Measurements from ENCODE around the gene TOGARAM2.

Gene TOGARAM2

DNA sequence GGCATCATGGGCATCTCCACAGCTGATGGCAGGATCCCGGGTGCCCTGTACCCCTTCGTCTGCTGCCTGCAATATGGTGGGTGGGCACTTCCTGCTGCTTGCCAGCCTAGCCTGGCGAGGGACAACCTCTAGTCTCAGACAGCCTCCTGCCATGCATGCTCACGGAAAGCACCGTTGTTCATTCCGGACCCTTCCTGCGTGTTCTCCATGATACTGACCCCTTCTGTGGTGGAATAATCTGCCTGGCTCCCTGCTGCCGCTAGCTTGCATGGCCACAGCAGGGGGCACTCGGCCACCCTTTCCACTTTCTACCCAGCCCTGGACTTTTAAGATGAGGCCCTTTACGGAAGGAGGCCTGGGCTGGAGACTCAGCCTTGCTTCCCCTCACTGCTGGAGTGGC, 81.3 kb downstream of the TOGARAM2 start:
- Histone ChIP-seq H3K27me3 (ENCODE audit: control insufficient read depth, insufficient read depth, low read length) (no peaks in the 10 kb centered on the region), H3K27ac (no peak overlapping the region)

GRCh38 chr2:29063056-29063455, 82.0 kb downstream of the TOGARAM2 start:
- Histone ChIP-seq H3K27me3 (ENCODE audit: control insufficient read depth, insufficient read depth, low read length) (no peaks in the 10 kb centered on the region), H3K4me3 (ENCODE audit: low read depth, low read length) (no peak overlapping the region), H3K4me1 (no peaks in the 10 kb centered on the region), H3K4me2 (ENCODE audit: low read length) (no peak overlapping the region), H3K36me3 (ENCODE audit: control insufficient read depth, insufficient read depth, low read length) (no peaks in the 10 kb centered on the region), H3K79me2 (no peaks in the 10 kb centered on the region), H3K9me3 (ENCODE audit: control insufficient read depth, low read length) (no peaks in the 10 kb centered on the region), H3K27ac (no peak overlapping the region), H2AFZ (no peak overlapping the region), H3K9ac (no peak overlapping the region)
- TF ChIP-seq, protein P1, sequence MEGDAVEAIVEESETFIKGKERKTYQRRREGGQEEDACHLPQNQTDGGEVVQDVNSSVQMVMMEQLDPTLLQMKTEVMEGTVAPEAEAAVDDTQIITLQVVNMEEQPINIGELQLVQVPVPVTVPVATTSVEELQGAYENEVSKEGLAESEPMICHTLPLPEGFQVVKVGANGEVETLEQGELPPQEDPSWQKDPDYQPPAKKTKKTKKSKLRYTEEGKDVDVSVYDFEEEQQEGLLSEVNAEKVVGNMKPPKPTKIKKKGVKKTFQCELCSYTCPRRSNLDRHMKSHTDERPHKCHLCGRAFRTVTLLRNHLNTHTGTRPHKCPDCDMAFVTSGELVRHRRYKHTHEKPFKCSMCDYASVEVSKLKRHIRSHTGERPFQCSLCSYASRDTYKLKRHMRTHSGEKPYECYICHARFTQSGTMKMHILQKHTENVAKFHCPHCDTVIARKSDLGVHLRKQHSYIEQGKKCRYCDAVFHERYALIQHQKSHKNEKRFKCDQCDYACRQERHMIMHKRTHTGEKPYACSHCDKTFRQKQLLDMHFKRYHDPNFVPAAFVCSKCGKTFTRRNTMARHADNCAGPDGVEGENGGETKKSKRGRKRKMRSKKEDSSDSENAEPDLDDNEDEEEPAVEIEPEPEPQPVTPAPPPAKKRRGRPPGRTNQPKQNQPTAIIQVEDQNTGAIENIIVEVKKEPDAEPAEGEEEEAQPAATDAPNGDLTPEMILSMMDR (IDR thresholded peaks at IDR 0.05): no peak

More for the DNA sequence above, 81.3 kb downstream of the TOGARAM2 start:
- Histone ChIP-seq H3K4me3 (ENCODE audit: low read depth, low read length) (no peak overlapping the region), H3K79me2 (no peaks in the 10 kb centered on the region), H3K4me1 (no peaks in the 10 kb centered on the region), H3K4me2 (ENCODE audit: low read length) (no peak overlapping the region), H3K9me3 (ENCODE audit: control insufficient read depth, low read length) (no peaks in the 10 kb centered on the region), H2AFZ (no peak overlapping the region), H3K36me3 (ENCODE audit: control insufficient read depth, insufficient read depth, low read length) (no peaks in the 10 kb centered on the region), H3K9ac (no peak overlapping the region)
- TF ChIP-seq, protein P1 (IDR thresholded peaks at IDR 0.05): no peak

DNA sequence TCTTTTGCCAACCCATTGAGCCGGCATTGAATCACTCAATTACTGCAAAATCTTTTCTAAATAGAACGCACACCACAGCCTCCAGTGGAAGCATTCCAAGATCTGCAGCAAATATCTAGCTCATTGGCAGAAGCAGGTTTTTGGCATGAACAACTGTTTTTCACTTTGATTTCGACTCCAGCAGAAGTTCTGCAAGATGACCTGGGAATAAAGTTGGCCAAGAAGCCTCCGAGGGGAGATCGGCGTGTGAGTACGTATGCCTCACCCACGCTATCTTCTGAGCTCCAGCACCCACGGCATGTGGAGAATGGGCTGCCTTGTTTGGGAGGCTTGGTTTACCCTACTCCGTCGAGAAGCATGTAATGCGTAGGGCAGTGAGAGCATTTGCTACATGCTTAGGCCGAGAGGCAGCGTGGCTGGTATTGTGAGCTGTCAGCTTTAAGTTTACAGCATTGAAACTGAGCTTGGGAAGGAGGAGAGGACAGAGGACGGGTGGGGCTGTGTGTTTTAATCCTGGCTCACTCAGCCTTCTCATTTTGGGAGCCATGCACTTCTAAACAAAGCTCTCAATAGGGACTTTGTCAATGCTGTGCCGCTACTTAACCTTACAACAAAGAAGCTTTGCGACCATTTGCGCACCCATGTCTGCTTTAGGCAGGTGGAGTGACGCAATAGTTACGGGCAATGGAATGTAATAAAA, 82.7 kb downstream of the TOGARAM2 start:
- Histone ChIP-seq H3K4me2 (ENCODE audit: low read length) (no peak overlapping the region), H3K4me1 (no peaks in the 10 kb centered on the region), H3K27me3 (ENCODE audit: control insufficient read depth, insufficient read depth, low read length) (no peaks in the 10 kb centered on the region), H3K79me2 (no peaks in the 10 kb centered on the region), H3K9me3 (ENCODE audit: control insufficient read depth, low read length) (no peaks in the 10 kb centered on the region), H3K36me3 (ENCODE audit: control insufficient read depth, insufficient read depth, low read length) (no peaks in the 10 kb centered on the region), H3K4me3 (ENCODE audit: low read depth, low read length) (no peak overlapping the region), H3K27ac (no peak overlapping the region), H2AFZ (no peak overlapping the region), H3K9ac (no peak overlapping the region)
- TF ChIP-seq, protein P1 (IDR thresholded peaks at IDR 0.05): no peak

- Histone ChIP-seq H3K36me3 (ENCODE audit: control insufficient read depth, insufficient read depth, low read length) (no peaks in the 10 kb centered on the region), H3K4me1 (no peaks in the 10 kb centered on the region), H3K9ac (no peak overlapping the region), H3K9me3 (ENCODE audit: control insufficient read depth, low read length) (no peaks in the 10 kb centered on the region), H3K27me3 (ENCODE audit: control insufficient read depth, insufficient read depth, low read length) (no peaks in the 10 kb centered on the region), H3K4me3 (ENCODE audit: low read depth, low read length) (no peak overlapping the region), H3K4me2 (ENCODE audit: low read length) (no peak overlapping the region), H3K79me2 (no peaks in the 10 kb centered on the region), H2AFZ (no peak overlapping the region), H3K27ac (no peak overlapping the region)
- TF ChIP-seq, protein P1 (IDR thresholded peaks at IDR 0.05): no peak
Measured at GRCh38 chr2:29064346-29064715, 83.2 kb downstream of the TOGARAM2 start.

DNA sequence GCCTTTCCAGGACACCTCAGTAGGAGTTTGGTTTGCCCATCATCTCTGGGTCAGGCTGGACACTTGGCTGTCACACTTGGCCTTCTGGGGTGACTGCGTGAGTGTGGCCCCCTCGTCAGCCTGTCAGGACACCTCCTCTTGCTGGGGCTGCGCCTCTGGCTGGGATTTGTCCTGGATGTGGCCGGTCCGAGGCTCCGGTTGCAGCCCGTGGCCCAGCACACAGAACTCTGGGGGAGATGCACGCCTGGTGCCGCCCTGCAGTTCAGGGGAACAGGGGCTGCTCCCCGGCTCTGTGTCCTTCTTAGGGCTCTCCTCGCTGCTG, 83.6 kb downstream of the TOGARAM2 start:
- H3K27ac ChIP-seq: no peak overlapping the region
- no peak overlapping the region for H3K4me3 ChIP-seq (ENCODE audit: low read depth, low read length)
- no peak overlapping the region for H3K4me2 ChIP-seq (ENCODE audit: low read length)
- no peaks in the 10 kb centered on the region for H3K4me1 ChIP-seq
- H3K27me3 ChIP-seq (ENCODE audit: control insufficient read depth, insufficient read depth, low read length): no peaks in the 10 kb centered on the region
- no peak overlapping the region for H2AFZ ChIP-seq
- H3K9ac ChIP-seq: no peak overlapping the region
- no peaks in the 10 kb centered on the region for H3K36me3 ChIP-seq (ENCODE audit: control insufficient read depth, insufficient read depth, low read length)
- H3K9me3 ChIP-seq (ENCODE audit: control insufficient read depth, low read length): no peaks in the 10 kb centered on the region
- no peaks in the 10 kb centered on the region for H3K79me2 ChIP-seq
- TF ChIP-seq, protein P1 (IDR thresholded peaks at IDR 0.05): no peak
